ENCODE data around the gene TMEM63C.
"Not testable (repeated sequence)": the region's sequence is repeated elsewhere in the genome, so short reads cannot be mapped to it uniquely, and the experiment has no call there.

TMEM63C gene

DNA sequence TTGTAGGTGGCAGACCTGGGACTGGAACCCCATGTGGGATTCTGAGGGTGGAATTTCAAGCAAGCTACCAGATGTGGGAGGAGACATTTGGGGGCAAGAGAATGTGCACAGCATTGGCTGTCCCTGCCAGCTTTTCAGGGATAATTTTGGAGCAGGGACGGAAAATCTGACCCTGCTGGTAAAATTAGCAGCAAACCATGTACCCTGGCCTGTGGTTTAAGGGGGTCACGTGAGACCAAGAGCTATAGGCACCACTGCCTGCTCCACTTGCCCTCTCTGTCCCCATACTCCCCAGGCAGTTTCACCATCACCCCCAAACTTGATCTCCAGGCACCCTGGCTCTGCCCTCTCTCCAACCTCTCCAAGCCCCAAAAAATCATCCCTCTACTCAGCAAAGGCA, 26.5 kb upstream of the TMEM63C start:
- no peak for DNase-seq

DNA sequence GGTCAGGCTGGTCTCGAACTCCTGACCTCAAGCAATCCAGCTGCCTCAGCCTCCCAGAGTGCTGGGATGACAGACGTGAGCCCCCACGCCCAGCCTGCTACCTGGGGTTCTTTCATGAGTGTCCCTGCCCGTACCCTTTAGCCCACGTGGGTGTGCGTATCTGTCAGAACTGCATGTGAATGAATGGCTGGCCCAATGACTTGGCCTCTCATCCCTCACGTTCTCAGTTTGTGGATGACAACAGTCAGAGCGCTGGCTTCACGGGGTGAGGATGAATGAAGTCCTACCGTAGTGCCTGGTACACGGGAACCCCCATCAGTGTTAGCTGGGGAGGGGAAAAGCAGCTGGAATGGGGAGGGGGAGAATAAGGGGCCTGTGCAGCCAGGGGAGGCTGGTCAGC, 23.9 kb upstream of the TMEM63C start:
- no peak for DNase-seq

DNA sequence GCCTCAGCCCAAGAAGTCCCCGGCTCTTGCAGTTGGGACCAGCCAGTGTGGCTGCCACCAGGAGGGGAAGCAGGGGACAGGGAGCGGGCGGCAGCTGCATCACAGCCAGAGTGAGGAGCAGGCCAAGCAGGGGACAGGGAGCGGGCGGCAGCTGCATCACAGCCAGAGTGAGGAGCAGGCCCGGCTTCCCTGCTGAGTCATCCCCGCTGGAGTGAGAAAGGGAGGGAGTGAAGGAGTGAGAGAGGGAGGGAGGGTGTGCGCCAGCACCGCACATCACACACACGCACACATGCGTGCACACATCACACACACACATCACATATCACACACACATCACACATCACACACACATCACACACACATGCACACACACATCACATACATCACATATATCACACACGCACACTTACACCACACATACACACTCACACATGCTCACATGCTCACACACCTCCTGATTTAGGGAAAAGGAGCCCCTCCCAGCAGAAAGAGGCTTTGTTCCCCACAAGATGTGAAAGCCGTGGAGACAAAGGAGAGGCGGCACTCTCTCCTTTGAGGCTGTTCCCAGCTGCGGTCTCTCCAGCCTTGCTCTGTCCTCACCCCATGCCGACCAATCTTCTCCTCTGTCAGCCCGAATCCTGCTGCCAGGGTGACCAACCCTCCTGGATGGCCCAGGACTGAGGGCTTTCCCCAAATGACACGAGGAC, 23.3 kb upstream of the TMEM63C start:
- peak in 49 of 56 donors; percentile 10 to 90 (median 73) for DNase-seq

DNA sequence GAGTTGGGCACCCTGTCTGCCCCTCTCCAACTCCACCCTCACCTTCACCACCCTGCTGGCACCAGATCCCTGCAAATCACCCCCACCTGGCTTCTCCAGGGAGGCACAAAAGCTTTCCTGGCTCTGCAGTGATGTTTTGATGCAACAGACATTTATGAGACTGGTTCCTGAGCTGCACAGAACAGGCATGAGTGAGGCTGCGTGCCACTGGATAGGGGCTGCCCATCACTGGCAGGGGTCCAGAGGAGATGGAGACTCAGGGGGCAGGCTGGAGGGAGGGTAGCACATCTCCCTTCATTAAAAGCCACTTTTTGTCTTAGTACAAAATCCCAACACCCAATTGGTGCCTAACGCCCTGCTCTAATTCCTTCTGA, 22.7 kb upstream of the TMEM63C start:
- peak in 1 of 56 donors; percentile 46 for DNase-seq

DNA sequence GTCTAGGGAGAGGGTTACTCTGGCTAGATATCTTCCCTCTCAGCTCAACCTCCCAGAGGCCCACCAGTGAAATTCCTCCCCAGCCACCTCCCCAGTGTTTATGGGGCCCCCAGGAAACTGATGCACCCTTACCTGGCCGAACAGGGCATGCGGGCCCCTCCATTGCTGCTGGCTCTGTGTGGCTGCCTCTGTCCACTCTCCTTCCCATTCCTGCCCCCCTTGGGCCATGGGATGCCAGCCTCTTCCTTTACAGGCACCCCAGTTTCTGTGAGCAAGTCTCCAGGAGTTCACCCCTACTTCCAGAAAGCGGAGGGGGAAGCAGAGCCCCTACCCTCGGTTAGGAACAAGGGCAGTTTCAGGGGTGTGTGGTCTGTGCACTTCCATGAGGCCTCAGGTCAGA, 20.6 kb upstream of the TMEM63C start:
- DNase-seq = no peak

DNA sequence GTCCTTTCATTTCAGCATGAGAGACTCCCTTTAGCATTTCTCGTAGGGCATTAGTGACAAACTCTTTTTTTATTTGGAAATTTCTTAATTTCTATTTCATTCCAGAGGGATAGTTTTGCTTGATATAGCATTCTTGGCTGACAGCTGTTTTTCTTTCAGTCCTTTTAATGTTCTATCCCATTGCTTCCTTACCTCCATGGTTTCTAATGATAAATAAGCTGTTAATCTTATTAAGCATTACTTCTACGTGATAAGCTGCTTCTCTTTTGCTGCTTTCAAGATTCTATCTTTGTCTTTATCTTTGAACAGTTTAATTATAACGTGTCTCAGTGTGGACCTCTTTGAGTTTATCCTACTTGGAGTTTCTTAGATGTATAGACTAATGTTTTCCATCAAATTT, 11.6 kb upstream of the TMEM63C start:
- DNase-seq = no peak

DNA sequence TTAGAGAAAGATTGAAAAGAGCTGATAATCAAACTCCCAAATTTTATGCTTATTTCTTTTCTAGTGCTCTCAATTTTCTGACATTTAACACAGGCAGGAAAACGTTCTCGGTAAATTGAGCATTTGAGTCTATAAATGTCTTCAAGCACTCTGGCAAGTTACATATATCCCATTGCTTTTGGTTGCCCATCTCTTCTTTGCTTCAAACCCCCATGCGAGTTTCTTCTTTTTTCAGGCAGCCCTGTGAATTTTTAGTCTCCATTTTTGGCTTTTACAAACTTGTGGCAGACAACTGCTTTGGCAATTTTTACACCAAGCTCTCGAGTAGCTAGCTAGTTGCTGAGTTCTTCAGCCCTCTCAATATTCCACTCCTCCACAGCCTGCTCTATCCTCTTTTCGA, 8.7 kb upstream of the TMEM63C start:
- no peak for DNase-seq

DNA sequence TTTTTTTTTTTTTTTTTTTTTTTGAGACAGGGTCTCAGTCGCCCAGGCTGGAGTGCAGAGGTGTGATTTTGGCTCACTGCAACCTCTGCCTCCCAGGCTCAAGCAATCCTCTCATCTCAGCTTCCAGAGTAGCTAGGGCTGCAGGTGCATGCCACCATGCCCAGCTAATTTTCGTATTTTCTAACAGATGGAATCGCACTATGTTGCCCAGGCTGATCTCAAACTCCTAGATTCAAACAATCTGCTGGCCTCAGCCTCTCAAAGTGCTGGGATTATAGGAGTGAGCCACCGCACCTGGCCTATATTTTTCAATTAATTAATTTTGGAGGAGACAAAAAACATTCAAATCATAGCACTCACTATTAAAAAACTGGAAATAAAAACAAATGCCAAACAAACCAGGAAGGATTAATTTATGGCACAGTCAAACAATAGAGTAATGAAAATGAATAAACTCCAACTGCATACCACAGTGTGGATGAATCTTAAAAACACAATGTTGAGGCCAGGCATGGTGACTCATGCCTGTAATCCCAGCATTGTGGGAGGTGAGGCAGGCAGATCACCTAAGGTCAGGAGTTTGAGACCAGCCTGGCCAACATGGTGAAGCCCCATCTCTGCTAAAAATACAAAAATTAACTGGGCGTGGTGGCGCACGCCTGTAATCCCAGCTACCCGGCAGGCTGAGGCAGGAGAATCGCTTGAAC, 7.5 kb upstream of the TMEM63C start:
- DNase-seq = not testable (repeated sequence)

DNA sequence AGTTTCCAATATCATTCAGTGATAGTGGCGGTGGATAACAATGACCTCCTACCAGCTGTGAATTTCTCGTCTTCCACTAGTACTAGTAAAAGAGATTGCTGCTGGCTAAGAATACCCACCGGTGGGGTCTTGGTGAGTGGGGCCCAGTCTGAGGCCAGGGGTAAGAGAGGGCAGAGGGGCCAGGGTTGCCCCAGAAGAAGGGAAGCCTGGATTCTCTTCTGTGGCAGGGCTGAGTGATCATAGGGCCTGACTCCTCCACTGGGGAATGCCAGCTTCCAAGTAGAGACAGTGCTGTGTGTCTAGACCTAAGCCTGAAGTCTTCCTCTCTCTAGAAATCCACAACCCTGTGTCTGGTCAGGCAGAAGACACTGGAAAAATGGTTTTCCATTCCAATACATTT, 5.8 kb upstream of the TMEM63C start:
- no peak for DNase-seq

DNA sequence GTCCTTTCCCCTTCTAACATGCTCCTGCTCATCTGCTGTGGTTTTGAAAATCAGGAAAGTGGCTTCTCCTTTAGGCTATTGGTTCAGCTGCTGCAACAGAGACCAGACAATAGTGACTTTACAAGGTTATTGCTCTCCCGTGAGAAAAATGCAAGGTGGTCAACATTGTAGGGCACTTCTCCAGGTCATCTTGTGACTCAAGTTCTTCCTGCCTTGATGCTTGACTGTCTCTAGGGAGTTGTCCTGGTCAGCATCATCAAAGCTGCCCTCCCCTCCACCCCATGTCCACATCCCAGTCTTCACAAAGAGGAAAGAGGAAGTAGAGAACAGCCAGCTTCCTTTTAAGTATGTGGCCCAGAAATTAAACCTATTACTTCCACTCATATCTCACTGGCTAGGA, 3.9 kb upstream of the TMEM63C start:
- no peak for DNase-seq

DNA sequence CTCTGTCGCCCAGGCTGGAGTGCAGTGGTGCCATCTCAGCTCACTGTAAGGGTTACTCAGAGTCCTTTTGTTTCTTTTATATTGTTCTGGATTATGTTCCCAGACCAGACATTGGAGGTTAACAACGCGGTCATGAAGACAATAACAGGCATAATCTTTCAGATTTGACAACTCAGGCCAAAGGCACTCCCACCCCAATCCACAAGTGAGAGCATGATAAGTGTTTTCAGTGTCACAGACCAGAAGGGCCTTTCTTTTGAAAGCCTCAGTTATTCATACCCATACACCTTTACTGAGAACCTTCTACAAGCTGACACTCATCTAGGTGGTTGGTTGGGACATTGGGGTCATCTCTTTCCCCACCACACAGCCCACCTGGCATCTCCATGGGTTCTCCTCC, 2.9 kb upstream of the TMEM63C start:
- no peak for DNase-seq

DNA sequence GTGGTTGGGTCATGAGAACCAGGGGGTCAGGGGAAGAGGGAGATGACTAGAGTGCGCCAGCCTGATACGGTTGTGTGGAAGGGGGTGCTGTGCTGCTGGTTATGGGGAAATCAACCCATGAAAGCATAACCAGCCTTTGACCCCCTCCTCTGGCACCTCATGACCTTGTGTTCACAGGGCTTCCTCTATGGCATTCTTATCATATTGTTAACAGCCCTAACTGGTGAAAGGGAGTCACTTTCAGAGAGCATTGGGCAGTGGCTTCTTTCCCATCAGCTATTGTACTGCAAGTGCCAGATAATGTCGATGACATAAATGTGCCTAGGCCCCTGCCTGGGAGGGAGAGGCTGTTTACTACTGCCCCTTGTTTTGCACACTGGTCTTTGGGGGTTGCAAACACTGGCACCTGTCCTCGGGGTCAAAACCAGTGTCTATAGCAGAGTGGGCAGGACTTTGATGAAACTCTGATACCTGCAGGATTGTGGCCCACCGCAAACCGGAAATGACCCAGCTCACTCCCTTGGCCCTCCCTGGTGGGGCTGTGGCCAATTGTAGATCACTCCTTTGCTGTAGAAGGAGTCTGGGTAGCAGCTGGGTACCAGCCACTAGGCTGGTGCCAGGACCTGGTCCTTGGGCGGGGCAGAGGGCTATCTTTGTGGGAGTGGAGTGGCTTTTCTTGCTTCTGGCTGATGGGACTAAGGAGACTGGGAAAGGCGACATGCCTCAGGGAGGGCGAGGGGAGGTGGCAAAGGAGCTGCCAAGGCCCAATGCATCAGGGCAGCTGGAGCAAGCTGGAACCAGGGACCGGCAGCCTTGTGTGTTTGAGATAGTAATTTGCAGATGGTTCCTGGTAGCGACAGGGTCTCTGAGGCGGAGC, 634 bp upstream of the TMEM63C start:
- DNase-seq = no peak

DNA sequence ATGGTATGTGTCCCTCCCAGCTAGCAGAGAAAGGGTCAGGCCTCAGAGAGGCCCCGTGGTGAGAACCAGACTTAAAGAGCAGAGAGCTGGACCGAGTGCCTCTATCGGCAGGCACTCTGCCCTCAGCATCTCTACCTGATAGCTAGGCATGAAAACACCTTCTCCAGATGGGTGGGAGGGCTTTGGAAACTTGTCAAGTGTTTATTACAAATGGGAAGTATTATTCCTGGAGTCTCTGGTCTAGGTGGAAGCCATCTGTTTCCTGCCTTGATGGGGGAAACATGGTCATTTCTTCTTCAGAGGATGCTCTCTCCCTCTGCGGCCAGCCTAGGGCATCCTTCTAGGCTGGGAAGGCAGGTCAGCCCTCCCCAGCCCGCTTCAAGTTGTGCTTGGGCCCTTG, 2.3 kb downstream of the TMEM63C start:
- DNase-seq = no peak

DNA sequence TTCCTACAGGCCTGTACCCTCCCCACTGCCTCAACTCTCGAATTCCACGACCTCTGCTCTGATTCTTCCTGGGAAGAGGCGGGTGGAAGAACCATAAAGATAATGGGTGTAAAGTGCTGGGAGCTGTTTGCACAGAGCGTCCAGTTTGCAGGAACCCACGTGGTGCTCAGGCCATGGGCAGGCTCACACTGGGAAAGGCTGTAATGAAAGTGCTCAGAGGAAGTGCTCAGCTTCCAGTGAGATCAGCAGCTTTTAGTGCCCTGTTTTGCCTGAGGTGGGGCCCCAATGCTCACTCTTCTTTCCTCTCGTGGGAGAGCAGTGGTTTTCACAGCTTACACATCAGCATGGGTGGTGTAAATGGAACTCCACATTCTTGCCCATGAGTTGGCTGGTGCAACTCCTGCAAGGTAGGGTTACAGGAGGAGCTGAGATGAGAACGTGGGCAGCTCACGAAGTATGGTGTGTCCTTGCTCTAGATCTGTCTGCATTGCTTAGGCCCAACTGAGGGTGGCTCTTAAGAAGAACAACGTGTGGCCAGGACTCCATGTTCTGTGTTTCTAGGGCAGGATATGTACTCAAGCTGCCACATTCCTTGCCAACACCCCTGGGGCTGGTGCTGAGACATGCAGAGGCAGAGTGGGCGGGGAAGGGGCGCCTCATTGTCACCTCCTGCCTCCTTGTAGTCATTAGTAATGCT, 2.9 kb downstream of the TMEM63C start:
- no peak for DNase-seq

DNA sequence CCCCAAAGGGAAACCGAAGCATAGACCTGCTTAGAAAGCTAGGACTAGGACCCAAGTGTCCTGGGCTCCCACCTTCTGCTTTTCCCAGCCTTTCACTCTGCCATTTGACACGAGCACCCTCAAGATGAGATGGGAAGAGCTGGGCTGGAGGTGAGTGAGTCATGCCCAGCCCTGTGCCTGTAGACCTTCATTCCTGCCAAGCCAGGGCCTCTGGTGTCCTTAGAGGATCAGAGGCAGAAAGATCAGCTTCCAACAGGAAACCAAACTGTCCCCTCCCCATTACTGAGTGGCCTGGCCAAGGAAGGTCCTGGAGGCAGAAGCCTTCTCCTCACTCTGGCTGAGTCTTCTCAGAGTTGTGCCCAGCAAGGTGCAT, 3.5 kb downstream of the TMEM63C start:
- DNase-seq = no peak

DNA sequence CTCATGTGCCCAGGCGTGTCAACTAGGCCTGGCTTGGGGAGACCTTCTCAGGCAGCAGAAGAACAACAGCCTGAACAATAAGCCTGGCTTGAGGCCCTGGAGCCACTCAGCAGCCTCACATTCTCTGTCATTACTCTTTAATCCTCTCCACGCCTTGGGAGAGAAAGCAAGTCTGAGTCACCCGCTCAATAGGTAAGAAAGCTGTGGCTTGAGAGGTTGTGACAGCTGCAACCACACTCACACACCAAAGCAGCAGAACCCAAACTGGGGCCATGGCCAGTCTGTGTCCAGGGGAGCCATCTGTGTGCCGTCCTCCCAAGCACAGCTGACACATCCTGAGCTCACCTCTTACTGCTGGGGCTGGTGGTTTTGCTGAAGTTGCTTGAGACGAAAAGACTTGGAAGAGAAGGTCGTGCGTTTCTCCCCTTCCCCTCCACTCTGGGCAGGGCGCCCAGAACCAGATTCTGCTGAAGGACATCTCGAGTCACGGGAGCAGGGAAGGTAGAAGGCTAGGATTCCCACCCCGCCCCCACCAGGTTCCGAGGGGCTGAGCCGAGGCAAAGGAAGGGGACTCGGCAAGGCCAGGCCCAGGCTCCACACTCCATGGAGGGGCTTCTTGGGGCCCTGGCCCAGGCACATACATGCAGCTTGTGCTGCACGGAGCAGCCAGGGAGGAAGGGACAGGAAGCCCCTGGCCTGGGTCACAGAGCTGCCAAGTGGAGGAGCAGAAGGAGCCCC, 5.5 kb downstream of the TMEM63C start:
- no peak for DNase-seq

DNA sequence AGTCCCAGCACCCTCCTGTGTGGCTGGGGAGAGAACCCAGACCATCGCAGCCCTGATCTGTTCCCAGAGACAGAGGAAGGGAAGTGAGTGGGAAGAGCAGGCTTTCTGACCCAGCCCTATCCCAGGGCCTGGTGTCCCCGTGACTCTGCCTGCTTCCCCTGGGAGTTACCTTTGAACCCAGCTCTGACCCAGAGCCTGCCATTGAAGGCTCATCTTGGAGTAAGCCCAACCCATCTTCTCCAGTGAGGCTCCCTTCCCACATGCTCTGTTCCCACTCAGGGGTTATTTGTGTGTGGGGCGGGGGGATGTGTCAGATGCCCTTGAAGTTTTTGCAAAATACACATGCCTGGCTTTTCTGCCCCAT, 6.0 kb downstream of the TMEM63C start:
- DNase-seq = no peak

DNA sequence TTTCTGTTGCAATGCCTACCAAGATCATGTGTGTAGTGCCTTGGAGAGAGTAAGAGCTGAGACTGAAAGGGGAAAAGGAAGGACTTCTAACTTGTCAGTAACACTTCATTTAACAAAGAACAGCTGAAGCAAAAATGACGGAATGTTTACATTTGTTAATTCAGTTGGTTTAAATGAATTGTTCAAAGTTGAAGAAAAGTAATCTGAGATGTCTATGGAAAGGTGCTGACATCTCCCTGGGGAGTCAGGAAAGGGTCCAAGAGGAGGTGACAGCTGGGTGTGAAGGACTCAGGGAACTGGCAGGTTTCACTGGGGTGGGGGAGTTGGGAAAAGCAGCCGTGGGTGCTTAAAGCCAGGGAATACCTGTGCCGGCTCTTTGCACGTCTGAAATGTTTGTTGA, 7.9 kb downstream of the TMEM63C start:
- DNase-seq = no peak

DNA sequence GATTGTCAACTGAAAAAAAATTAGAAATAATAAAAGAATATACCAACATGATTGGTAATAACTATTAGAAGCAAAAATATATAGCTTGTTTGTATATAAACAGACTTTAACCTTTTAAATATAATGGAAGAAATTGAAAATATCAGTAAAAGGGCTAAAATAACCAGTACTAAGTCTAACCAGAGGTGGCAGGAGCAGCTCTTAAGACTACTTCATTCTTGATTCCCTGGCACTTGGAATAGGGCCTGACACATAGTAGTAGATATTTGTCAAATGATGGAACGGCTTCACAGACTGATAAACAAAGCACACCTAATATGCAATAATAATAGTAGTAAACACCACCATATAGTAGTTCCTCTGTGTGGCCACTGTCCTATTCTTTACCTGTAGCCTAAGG, 9.4 kb downstream of the TMEM63C start:
- no peak for DNase-seq

DNA sequence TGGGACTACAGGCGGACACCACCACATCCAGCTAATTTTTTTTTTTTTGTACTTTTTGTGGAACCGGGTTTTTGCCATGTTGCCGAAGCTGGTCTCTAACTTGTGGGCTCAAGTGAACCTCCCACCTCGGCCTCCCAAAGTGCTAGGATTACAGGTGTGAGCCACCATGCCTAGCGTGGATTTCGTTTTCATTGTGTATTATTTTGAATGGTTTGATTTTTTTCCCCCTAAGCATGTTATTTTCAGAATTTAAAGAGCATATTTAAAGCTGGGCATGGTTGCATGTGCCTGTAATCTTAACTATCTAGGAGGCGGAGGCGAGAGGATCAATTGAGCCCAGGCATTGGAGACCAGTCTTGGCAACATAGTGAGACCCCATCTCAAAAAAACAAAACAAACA, 13.1 kb downstream of the TMEM63C start:
- DNase-seq = no peak

DNA sequence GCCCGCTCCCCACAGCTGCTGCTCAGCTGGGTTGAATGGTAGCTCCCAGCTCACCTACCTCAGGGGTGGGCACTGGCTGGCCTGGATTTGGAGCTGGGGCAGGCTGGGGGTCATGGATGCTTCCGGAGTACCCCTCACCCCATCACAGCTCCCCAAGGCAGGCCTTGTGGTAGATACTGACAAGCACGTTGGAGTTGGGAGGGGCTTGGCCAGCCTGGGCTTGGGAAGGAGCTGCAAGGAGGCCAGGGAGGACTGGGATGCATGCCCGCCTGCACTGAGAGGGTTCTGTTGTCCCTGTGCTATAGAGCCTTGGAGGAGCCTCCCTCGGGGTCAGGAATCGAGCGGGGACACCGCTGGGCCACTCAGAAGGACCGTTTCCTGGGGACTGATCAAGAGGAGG, 14.2 kb downstream of the TMEM63C start:
- DNase-seq = peak in 14 of 56 donors; percentile 9 to 53 (median 21)
